Epithelial cell of prostate (primary cell): ENCODE measurements around the gene AVP.
"Not testable (repeated sequence)": the region's sequence is repeated elsewhere in the genome, so short reads cannot be mapped to it uniquely, and the experiment has no call there.

Source experiments
- DNase-seq: peaks from one replicate; pipeline ENCODE4 v3.0.0-alpha.2; 2011; ENCODE audit warnings: low read depth, low spot score
- H3K27ac ChIP-seq: fragments of 450-650 bp; 2 replicates; pipeline ENCODE4 v1.5.1; 2017; ENCODE audit warnings: mild to moderate bottlenecking

AVP gene

DNA sequence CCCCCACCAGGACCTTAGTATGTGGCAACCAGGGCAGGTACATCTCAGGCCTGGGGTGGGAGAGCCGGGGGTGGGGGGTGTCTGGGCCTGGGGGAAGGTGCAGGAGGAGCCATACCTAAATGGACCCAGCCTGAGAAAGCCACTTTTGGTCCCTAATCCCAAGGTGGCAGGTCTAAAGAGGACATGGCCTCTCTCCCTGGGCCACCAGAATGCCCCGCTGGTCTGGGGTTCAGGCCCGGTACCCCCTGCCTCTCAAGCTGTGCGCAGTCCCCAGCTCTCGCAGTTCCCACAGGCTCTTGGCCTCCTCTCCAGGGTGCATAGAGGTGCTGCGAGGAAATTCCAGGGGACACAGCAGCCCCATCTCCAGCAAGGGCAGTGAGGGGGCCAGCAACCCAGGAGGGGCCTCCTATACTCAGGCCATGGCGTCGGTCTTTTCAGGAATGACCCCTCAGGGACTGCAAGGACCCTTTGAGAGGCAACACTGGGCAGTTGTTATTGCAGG lies 1.1 kb upstream of the AVP start:
- H3K27ac ChIP-seq = no peak overlapping the region

DNA sequence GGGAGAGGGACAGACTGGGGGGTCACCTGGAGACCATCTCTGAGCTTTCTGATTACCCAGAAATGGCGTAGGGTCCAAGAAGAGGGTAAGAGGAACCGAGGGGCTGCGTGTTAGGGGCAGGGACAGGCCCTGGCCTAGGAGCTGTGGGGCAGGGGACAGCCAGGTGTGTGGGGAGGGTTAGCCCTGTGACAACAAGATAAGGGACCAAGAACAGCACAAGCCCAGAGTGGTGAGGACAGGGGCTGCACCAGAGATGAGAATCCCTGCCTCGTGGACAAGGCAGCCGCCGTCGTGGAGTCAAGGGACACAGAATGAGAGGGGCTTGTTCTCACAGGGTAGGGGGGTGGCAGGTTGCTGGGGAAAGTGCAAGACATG lies 449 bp upstream of the AVP start:
- H3K27ac ChIP-seq = no peak overlapping the region
- DNase-seq = no peak

More for the DNA sequence above, 1.1 kb upstream of the AVP start:
- no peak for DNase-seq

- no peak for DNase-seq
- no peak overlapping the region for H3K27ac ChIP-seq
Observed at GRCh38 chr20:3082955-3083952, 1.3 kb downstream of the AVP start.

GRCh38 chr20:3082306-3082951 lies 2.1 kb downstream of the AVP start:
- no peak for DNase-seq
- no peak overlapping the region for H3K27ac ChIP-seq

- no peak for DNase-seq
Observed at GRCh38 chr20:3081641-3082040, 2.9 kb downstream of the AVP start.

DNA sequence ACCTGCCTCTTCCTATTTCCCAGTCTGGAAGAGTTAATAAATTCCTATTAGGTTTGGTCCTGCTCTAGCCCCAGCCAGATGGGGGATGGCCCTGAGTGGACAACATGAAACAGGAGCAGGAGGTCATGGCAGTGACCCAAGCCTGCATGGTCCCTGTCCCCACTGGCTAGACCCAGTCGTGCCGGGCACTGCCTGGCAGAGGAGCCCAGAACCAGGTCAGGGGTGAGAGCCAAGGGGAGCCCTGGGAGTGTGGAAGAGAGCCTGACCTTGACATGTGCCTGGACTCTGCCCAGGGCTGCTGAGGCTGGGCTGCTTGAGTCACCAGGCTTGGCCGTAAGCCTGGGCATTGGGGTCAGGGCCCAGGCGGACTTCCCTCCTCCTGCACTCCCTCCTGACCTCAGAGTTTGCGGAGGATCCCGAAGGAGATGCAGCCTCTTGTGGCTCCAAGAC lies 3.6 kb downstream of the AVP start:
- H3K27ac ChIP-seq = no peak overlapping the region
- no peak for DNase-seq

More at GRCh38 chr20:3081641-3082040, 2.9 kb downstream of the AVP start:
- no peak overlapping the region for H3K27ac ChIP-seq

DNA sequence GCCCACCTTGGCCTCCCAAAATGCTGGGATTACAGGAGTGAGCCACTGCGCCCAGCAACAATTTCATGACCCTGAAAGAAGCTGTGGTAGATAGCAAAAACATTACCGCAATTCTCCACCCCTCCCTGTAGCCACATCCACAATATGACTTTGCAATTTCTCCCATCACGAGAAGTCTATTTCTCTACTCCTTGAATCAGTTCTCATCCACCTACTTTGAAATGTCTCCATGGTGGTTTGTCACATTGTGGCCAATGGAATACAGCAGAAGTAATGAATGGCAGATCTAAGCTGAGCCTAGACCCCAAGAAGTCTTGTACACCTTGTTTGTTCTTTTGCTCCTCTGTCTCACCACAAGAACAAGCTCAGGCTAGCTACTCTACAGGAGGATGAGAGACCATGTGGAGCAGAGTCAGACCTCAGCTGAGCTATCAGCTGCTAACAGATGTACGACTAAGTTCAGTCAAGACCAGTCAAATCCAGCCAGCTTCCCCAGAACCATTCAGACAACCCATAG lies 6.8 kb downstream of the AVP start:
- no peak overlapping the region for H3K27ac ChIP-seq

GRCh38 chr20:3075315-3075714 lies 9.2 kb downstream of the AVP start:
- not testable (repeated sequence) for DNase-seq, H3K27ac ChIP-seq

More for the DNA sequence above, 6.8 kb downstream of the AVP start:
- DNase-seq = no peak

DNA sequence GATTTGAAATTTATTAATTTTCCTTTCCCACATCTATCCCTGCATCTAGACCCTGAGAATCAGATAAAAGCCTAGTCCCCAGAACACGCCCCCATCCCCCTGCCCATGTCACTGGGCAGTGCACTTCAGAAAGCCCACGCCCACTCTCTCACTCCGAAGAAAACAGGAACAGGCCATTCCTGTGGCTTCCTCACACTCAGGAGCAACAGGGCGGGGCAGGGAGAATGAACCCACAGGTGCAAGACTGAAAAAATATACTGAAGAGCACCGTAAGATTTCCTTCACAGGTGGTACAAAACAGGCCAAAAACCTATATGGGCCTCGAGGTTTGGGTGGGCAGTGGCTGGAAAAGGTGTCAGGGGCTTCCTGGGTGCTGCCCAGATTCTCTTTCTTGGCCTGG lies 9.7 kb downstream of the AVP start:
- no peak overlapping the region for H3K27ac ChIP-seq
- no peak for DNase-seq

DNA sequence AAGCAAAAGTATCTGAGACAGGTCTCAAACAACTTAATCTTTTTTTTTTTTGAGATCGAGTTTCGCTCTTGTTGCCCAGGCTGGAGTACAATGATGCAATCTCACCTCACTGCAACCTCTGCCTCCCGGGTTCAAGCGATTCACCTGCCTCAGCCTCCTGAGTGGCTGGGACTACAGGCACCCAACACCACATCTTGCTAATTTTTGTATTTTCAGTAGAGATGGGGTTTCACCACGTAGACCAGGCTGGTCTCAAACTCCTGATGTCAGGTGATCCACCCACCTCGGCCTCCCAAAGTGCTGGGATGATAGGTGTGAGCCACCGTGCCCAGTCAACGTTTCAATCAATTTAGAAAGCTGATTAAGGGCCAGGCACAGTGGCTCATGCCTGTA lies 11.3 kb downstream of the AVP start:
- H3K27ac ChIP-seq, DNase-seq: not testable (repeated sequence)

DNA sequence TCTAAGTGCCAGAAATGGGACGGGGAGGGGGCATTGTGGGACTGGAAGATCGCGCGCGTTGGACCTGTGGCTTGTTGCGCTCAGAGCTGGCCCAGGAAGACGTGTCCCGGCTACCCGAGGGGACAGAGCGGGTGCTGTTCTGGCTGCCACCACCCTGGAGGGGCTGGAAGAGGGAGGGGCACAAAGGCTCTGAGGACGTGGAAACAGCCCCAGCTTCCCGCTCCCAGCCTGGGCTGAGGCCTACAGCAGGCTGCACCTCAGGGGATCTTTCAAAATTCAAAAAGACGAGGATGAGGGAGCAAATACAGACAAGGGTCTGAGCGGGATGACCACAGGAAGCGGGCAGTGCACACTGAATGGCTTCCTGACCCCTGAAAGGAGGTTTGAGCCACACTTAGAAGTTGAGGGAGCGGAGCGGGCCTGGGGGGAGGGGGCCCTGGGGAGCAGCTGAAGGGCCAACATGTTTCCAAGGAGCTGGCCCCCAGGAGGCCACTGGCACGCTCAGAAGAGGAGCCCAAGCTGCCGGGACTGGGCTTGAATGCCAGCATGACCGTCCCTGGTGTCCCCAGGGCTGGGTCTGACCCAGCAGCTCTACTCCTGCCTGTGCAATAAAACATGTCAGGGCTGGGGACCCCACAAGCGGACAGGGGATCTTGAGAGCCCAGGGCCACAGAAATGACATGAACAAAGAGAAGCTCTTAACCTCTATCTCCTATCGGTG lies 11.8 kb downstream of the AVP start:
- H3K27ac ChIP-seq = no peak overlapping the region
- DNase-seq = no peak

- DNase-seq = no peak
- H3K27ac ChIP-seq = no peak within 1 kb of the TSS
Observed at GRCh38 chr20:3071610-3072529, 12.7 kb downstream of the AVP start, which contains the start of gene OXT. TSS of gene OXT (plus strand) at chr20:3071620. CDS start at chr20:3071656, 36 bp downstream.

GRCh38 chr20:3071266-3071609 lies 13.3 kb downstream of the AVP start:
- no peak for DNase-seq

GRCh38 chr20:3070725-3071124 lies 13.8 kb downstream of the AVP start:
- no peak for DNase-seq
- no peak overlapping the region for H3K27ac ChIP-seq

More at GRCh38 chr20:3071266-3071609, 13.3 kb downstream of the AVP start:
- no peak overlapping the region for H3K27ac ChIP-seq

GRCh38 chr20:3068986-3069900 lies 15.3 kb downstream of the AVP start:
- no peak for DNase-seq
- H3K27ac ChIP-seq = no peak overlapping the region

GRCh38 chr20:3068075-3068474 lies 16.4 kb downstream of the AVP start:
- DNase-seq = no peak

DNA sequence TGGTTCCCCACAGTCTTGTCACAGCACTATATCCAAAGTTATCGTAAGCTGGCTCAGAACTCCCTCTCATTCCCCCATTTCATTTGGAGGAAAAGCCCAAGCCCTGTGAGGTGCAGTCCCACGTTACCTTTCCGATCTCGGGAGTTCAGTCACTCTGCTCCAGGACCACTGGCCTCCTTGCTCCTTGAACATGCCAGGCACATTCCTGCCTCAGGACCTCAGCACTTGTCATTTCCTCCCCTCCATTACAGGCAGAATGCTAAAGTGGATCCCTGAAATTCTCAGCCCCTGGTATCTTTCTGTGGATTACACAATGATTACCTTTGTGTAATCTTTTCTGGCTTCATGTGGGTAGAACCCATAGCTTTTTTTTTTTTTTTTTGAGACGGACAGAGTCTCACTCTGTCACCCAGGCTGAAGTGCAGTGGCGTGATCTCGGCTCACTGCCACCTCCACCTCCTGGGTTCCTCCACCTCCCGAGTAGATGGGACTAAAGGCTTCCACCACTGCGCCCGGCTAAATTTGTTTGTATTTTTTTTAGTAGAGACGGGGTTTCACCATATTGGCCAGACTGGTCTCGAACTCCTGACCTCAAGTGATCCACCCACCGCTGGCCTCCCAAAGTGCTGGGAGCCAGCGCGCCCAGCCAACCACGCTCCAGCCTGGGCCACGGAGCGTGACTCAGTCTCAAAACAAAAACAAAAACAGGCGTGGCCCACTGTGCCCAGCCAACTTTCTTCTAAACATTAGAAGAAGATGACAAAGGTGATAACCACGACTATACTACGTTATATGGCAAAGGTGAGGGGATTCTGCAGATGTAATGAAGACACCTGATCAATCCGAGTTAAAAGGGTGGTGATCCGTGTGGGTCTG lies 17.1 kb downstream of the AVP start:
- DNase-seq = no peak
- no peak overlapping the region for H3K27ac ChIP-seq

More at GRCh38 chr20:3068075-3068474, 16.4 kb downstream of the AVP start:
- H3K27ac ChIP-seq = no peak overlapping the region
